GM12878 (cell line): Measurements from ENCODE around the gene PTPRD. TPM values are rescaled to one million over a fixed set of nuclear protein-coding genes. Genes with fewer than 3 reads are reported as not detected.

Source experiments
- ATAC-seq: fragments of 200-7000 bp; cut with Tn5 transposase; 3 replicates; pipeline ENCODE4 v1.9.1; 2020; ENCODE audit warnings: mild to moderate bottlenecking, moderate library complexity
- BruUV-seq: library from RNA; stranded (reverse); fragments of 400-500 nt; replicated peaks from 2 replicates; lab custom pipeline; 2021; lab: Mats Ljungman, UMichigan
- CTCF ChIA-PET: fragments of 300-600 bp; sonication (Branson Sonifier 250); formaldehyde crosslinking; extraction: SDS; loops from one replicate; lab custom pipeline; 2021; ENCODE audit warnings: inconsistent platforms; lab: Yijun Ruan, JAX
- POLR2A ChIA-PET: fragments of 350-600 bp; formaldehyde crosslinking; extraction: SDS; loops from one replicate; lab custom pipeline; 2021; ENCODE audit warnings: inconsistent platforms; lab: Charles Lee
- RAD21 ChIA-PET: fragments of 300-600 bp; sonication (Branson Sonifier 250); formaldehyde crosslinking; loops from one replicate; lab custom pipeline; 2023; ENCODE audit warnings: antibody characterized with exemption; ENCODE audit not compliant: unreplicated experiment; lab: Charles Lee
- SMC1A ChIA-PET: fragments of 300-600 bp; sonication (Branson Sonifier 250); formaldehyde crosslinking; loops from one replicate; lab custom pipeline; 2023; ENCODE audit not compliant: unreplicated experiment, uncharacterized antibody; lab: Charles Lee
- DNase-seq: peaks from one replicate; pipeline ENCODE4 v3.0.0-alpha.2; 2011; ENCODE audit warnings: low read depth, low spot score
- FAIRE-seq: peaks from 3 replicates; lab custom pipeline; 2011; peaks lifted over from hg19 to GRCh38; lab: Jason Lieb, UNC
- H2AFZ ChIP-seq: 2 replicates; pipeline ENCODE4 v1.6.0; 2011; ENCODE audit warnings: low read depth, low read length, control low read depth; ENCODE audit not compliant: control insufficient read depth
- H3K27ac ChIP-seq: 2 replicates; pipeline ENCODE4 v1.5.1; 2011; ENCODE audit warnings: control low read depth; ENCODE audit not compliant: control insufficient read depth, insufficient read depth
- H3K27me3 ChIP-seq, 2 experiments: replicated peaks in 1 of 2; 2 replicates each; pipeline versions ENCODE4 v1.6.0 to v1.6.1; 2011; ENCODE audit warnings: low read length in 1 of 2; ENCODE audit not compliant: control insufficient read depth in 2 of 2, insufficient read depth in 2 of 2
- H3K36me3 ChIP-seq, 2 experiments: 2 replicates each; pipeline ENCODE4 v1.5.1; 2011; ENCODE audit warnings: low read length in 1 of 2; ENCODE audit not compliant: control insufficient read depth in 2 of 2, insufficient read depth in 2 of 2
- H3K4me1 ChIP-seq: 2 replicates; pipeline ENCODE4 v1.6.1; 2011; ENCODE audit warnings: mild to moderate bottlenecking, low read length, moderate library complexity, mixed read lengths; ENCODE audit not compliant: control insufficient read depth, insufficient read depth
- H3K4me2 ChIP-seq: 2 replicates; pipeline ENCODE4 v1.6.0; 2011; ENCODE audit warnings: control low read depth; ENCODE audit not compliant: control insufficient read depth, insufficient read depth
- H3K4me3 ChIP-seq: fragments of 200-600 bp; sonication (generic); 2 replicates; pipeline ENCODE4 v1.5.1; 2016
- H3K79me2 ChIP-seq: 2 replicates; pipeline ENCODE4 v1.6.0; 2011; ENCODE audit warnings: low read length; ENCODE audit not compliant: control insufficient read depth, insufficient read depth
- H3K9ac ChIP-seq: 2 replicates; pipeline ENCODE4 v1.8.0; 2011; ENCODE audit warnings: low read length, control low read depth, mixed read lengths; ENCODE audit not compliant: control insufficient read depth, insufficient read depth
- H3K9me3 ChIP-seq: replicated peaks from 3 replicates; pipeline ENCODE4 v1.5.1; 2011; ENCODE audit warnings: mild to moderate bottlenecking, low read length; ENCODE audit not compliant: control insufficient read depth, insufficient read depth
- H4K20me1 ChIP-seq: 2 replicates; pipeline ENCODE4 v1.6.0; 2011; ENCODE audit not compliant: control insufficient read depth, insufficient read depth
- ASH2L ChIP-seq: fragments of 300-600, 200-600 bp; sonication (generic); IDR thresholded peaks from 2 replicates; pipeline ENCODE4 v1.6.1; 2017; ENCODE audit warnings: low read depth, mild to moderate bottlenecking, borderline replicate concordance
- BACH1 ChIP-seq: fragments of 450-650 bp; IDR thresholded peaks from 2 replicates; pipeline ENCODE4 v1.6.1; 2017; ENCODE audit warnings: mild to moderate bottlenecking, borderline replicate concordance
- BRCA1 ChIP-seq: IDR thresholded peaks from 2 replicates; pipeline ENCODE4 v1.6.1; 2011; ENCODE audit warnings: low read depth, low read length, improper control_type of control experiment
- CBX3 ChIP-seq: fragments of 200-600 bp; sonication (generic); IDR thresholded peaks from 2 replicates; pipeline ENCODE4 v1.6.1; 2016; ENCODE audit warnings: low read depth, borderline replicate concordance
- CHD1 ChIP-seq: IDR thresholded peaks from 2 replicates; pipeline ENCODE4 v1.6.1; 2012; ENCODE audit warnings: low read depth, low read length, improper control_type of control experiment
- CREM ChIP-seq: IDR thresholded peaks from 2 replicates; pipeline ENCODE4 v1.6.1; 2014; ENCODE audit warnings: antibody characterized with exemption, low read depth
- FOS ChIP-seq: IDR thresholded peaks from 3 replicates; pipeline ENCODE4 v1.6.1; 2011; ENCODE audit warnings: borderline replicate concordance; ENCODE audit not compliant: insufficient read length; ENCODE audit errors: extremely low read depth
- HDGF ChIP-seq: fragments of 450-650 bp; IDR thresholded peaks from 2 replicates; pipeline ENCODE4 v1.6.1; 2016; ENCODE audit warnings: antibody characterized with exemption
- NRF1 ChIP-seq: conservative IDR thresholded peaks from 2 replicates; pipeline ENCODE4 v1.6.1; 2011; ENCODE audit warnings: mild to moderate bottlenecking, low read depth, low read length, improper control_type of control experiment
- PAX8 ChIP-seq: fragments of 450-650 bp; IDR thresholded peaks from 2 replicates; pipeline ENCODE4 v1.6.1; 2017; ENCODE audit warnings: mild to moderate bottlenecking, moderate library complexity
- POLR2A ChIP-seq: IDR thresholded peaks from 2 replicates; pipeline ENCODE4 v1.6.1; 2011; ENCODE audit warnings: low read depth, mild to moderate bottlenecking, low read length
- SIX5 ChIP-seq: IDR thresholded peaks from 2 replicates; pipeline ENCODE4 v1.6.1; 2011; ENCODE audit warnings: mild to moderate bottlenecking, low read depth, low read length, moderate library complexity; ENCODE audit not compliant: severe bottlenecking
- SUPT20H ChIP-seq: IDR thresholded peaks from 2 replicates; pipeline ENCODE4 v1.6.1; 2011; ENCODE audit warnings: low read depth, mild to moderate bottlenecking, low read length, moderate library complexity, borderline replicate concordance; ENCODE audit not compliant: control insufficient read depth
- TCF7 ChIP-seq: IDR thresholded peaks from 2 replicates; pipeline ENCODE4 v1.6.1; 2014; ENCODE audit warnings: antibody characterized with exemption, borderline replicate concordance
- WRNIP1 ChIP-seq: IDR thresholded peaks from 2 replicates; pipeline ENCODE4 v1.6.1; 2011; ENCODE audit warnings: low read depth, low read length, improper control_type of control experiment, borderline replicate concordance
- ZNF592 ChIP-seq: fragments of 450-650 bp; IDR thresholded peaks from 2 replicates; pipeline ENCODE4 v1.6.1; 2017; ENCODE audit warnings: mild to moderate bottlenecking, moderate library complexity
- WGBS: methylation state at CpG from one replicate; pipeline ENCODE4 v1.1.6; 2016; ENCODE audit warnings: low lambda C conversion rate; ENCODE audit not compliant: insufficient replicate concordance, insufficient coverage; ENCODE audit errors: missing lambda C conversion rate; 5-methylcytosine and 5-hydroxymethylcytosine counted together
- in situ Hi-C: fragments of 300-500 bp; cut with MboI; formaldehyde crosslinking; loops from 9 replicates; pipeline ENCODE4 v1.14.3; 2018; ENCODE audit warnings: mixed read lengths
- intact Hi-C: fragments of 100-400 bp; cut with micrococcal nuclease; formaldehyde crosslinking; loops from one replicate; pipeline ENCODE4 v1.14.2; 2022; ENCODE audit not compliant: unreplicated experiment
- polyA plus RNA-seq, 11 experiments: library from polyadenylated mRNA; depleted of rRNA in 4 of 11; unstranded in 6 of 11; stranded (reverse) in 5 of 11; fragments of >200 nt; fragmentation: Nextera tagmentation in 4 of 11; fragmentation: Illumina TruSeq in 1 of 11; extraction: Ambion mirVana in 4 of 11; extraction: Trizol in 1 of 11; gene quantifications; 1 replicate in 1 of 11; 2 replicates in 10 of 11; pipeline versions ENCODE4 v1.2.1 to v1.2.3, GENCODE V29; 2011 to 2016; ENCODE audit warnings: inconsistent platforms in 2 of 11, missing spikeins in 2 of 11, low read depth in 1 of 11
- total RNA-seq, 4 experiments: library from RNA; depleted of rRNA in 3 of 4; stranded (reverse); fragments of >200 nt in 3 of 4; fragmentation: Illumina TruSeq in 1 of 4; extraction: Trizol in 1 of 4; gene quantifications; 2 replicates each; pipeline versions ENCODE4 v1.2.1 to v1.2.3, GENCODE V29; 2013 to 2021
- TF ChIP-seq, protein P1 (sequence below): IDR thresholded peaks from 2 replicates; pipeline ENCODE4 v1.6.1; 2011; ENCODE audit warnings: borderline replicate concordance, low read depth, mild to moderate bottlenecking, moderate library complexity, mixed read lengths, low read length; ENCODE audit not compliant: insufficient read depth; ENCODE audit errors: extremely low read length
- TF ChIP-seq, protein P2 (sequence below): fragments of 450-650 bp; formaldehyde crosslinking; IDR thresholded peaks from 2 replicates; pipeline ENCODE4 v1.4.0; 2020; ENCODE audit warnings: mild to moderate bottlenecking, moderate library complexity

PTPRD gene
- total and polyA plus RNA-seq, 10 of the 15 experiments (the other 5 are each of a cell fraction or from before 2014, with no cell fraction given): under 0.01 to 0.05 (median 0.01) TPM; not detected in 7

- Histone ChIP-seq H3K4me3 (no peak overlapping the region), H4K20me1 (no peaks in the 10 kb centered on the region), H3K79me2 (no peaks in the 10 kb centered on the region), H3K4me1 (no peaks in the 10 kb centered on the region), H3K36me3 (no peaks in the 10 kb centered on the region), H3K9me3 (no peaks in the 10 kb centered on the region)
- DNase-seq (no peak), FAIRE-seq (no peak)
- CTCF ChIA-PET: no interaction called here
- WGBS: 0% methylated on average over 1 of the region's 1 CpG
- RAD21 ChIA-PET: no interaction called here
- no TSS peak for BruUV-seq
- TF ChIP-seq, protein P1, sequence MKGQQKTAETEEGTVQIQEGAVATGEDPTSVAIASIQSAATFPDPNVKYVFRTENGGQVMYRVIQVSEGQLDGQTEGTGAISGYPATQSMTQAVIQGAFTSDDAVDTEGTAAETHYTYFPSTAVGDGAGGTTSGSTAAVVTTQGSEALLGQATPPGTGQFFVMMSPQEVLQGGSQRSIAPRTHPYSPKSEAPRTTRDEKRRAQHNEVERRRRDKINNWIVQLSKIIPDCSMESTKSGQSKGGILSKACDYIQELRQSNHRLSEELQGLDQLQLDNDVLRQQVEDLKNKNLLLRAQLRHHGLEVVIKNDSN: no peak
- TF ChIP-seq HDGF: no peak
- no peak for TF ChIP-seq BRCA1
- TF ChIP-seq SIX5: no peak
- no peak for TF ChIP-seq FOS
- no peak for TF ChIP-seq CREM
- TF ChIP-seq SUPT20H: no peak
- TF ChIP-seq, protein P2, sequence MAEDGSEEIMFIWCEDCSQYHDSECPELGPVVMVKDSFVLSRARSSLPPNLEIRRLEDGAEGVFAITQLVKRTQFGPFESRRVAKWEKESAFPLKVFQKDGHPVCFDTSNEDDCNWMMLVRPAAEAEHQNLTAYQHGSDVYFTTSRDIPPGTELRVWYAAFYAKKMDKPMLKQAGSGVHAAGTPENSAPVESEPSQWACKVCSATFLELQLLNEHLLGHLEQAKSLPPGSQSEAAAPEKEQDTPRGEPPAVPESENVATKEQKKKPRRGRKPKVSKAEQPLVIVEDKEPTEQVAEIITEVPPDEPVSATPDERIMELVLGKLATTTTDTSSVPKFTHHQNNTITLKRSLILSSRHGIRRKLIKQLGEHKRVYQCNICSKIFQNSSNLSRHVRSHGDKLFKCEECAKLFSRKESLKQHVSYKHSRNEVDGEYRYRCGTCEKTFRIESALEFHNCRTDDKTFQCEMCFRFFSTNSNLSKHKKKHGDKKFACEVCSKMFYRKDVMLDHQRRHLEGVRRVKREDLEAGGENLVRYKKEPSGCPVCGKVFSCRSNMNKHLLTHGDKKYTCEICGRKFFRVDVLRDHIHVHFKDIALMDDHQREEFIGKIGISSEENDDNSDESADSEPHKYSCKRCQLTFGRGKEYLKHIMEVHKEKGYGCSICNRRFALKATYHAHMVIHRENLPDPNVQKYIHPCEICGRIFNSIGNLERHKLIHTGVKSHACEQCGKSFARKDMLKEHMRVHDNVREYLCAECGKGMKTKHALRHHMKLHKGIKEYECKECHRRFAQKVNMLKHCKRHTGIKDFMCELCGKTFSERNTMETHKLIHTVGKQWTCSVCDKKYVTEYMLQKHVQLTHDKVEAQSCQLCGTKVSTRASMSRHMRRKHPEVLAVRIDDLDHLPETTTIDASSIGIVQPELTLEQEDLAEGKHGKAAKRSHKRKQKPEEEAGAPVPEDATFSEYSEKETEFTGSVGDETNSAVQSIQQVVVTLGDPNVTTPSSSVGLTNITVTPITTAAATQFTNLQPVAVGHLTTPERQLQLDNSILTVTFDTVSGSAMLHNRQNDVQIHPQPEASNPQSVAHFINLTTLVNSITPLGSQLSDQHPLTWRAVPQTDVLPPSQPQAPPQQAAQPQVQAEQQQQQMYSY (CRISPR knock-in tag): no peak
- no peak for TF ChIP-seq ZNF592
- TF ChIP-seq ASH2L: no peak
- no peak for TF ChIP-seq CHD1
- TF ChIP-seq NRF1: no peak
- TF ChIP-seq WRNIP1: no peak
- TF ChIP-seq TCF7: no peak
- TF ChIP-seq POLR2A: no peak
- no peak for TF ChIP-seq PAX8
- TF ChIP-seq CBX3: no peak
- TF ChIP-seq BACH1: no peak
- TF ChIP-seq, all 136 proteins: peak for 0
- H3K27me3 ChIP-seq: no peaks in the 10 kb centered on the region
- no peak overlapping the region for H2AFZ ChIP-seq
- ChIA-PET SMC1A (no interaction called here), POLR2A (no interaction called here)
- no peak overlapping the region for H3K4me2 ChIP-seq
- no peak overlapping the region for H3K9ac ChIP-seq
- H3K27ac ChIP-seq: no peak overlapping the region
- intact Hi-C loops (no loop called here), in situ Hi-C loops (no loop called here)
- no peak for ATAC-seq
Observed at GRCh38 chr9:9173264-9173663, 1439.5 kb downstream of the PTPRD start.
